Fibroblast of skin of left quadriceps (primary cell): Measurements from ENCODE around the gene NRIP3.

Experiments
- DNase-seq, 2 experiments: peaks; one replicate each; pipeline ENCODE4 v3.0.0-alpha.2; 2013; ENCODE audit warnings: low read depth in 2 of 2

NRIP3 gene

DNA sequence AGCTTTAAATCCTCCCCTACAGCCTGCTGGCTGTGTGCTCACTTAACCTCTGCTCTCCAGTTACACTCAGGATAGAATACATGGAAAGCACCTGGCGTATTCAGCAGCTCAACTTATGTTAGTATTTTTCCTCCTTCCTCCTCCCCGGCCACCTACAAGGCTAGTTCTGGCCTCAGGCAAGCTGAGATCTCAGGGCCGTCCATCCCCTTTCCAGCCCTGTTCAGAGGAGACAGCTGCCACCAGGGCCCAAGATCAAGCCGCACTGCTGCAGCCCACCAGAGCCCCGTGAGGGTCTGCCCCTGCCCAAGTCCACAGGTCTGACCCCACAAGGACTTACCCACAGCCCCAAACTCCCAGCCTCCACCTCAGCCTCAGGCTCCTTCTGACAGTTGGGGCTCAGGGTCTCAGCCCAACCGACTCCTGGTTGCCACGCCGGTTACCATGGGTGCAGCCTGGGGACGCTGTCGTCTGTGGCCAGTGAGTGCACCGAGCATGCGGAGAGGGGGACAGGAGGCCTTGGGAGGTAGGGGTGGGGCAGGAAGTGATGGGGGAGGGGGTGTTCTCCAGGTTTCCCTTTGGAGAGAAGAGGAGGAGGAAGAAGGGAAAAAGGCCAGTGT is 71.1 kb downstream of the NRIP3 start, which contains the start of gene C11orf16:
C11orf16 (minus strand) TSS at position 384 of the 617 bp plus-strand sequence. CDS start 639 bp downstream, outside the sequence.
- DNase-seq: no peak
